DMS153 (cell line): ENCODE data around the gene CHST1.

ENCODE experiments used
- DNase-seq: peaks from one replicate; lab custom pipeline; 2025; lab: John Stamatoyannopoulos, UW

Gene CHST1

DNA sequence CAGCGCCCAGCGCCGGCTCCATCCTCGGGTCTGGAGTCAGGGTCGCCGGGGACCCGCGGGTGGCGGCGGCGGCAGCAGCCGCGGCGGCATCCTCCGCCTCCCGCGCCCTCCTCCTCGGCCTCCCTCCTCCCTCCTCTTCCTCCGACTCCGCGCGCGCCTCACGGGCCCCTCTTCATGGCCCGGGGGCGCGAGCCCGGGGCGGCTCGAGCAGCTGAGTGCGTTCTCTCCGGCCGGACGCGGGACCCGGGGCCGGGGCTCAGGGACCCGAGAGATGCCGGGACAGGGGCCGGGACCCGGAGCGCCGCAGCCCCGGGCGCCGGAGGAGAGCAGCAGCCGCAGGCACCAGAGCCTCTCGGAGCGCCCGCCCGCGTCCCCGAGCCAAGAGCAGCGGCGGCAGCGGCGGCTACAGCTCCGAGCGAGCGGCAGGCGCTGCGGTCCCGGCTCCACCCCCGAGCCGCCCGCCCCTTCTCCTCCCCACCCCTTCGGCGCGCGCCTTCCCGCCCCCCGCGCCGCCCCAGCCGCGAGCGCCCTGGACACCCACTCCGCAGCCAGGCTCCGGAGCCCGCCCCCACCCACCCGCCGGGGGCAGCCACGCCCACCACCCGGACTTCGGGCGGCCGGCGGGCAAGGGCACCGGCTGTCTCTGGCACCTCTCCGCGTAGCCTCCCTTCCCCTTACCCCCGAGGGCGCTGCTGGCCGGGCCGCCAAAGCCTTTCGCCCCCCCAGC is at the start of gene CHST1:
TSS of gene CHST1 (minus strand) at position 417 of the 727 bp plus-strand sequence. CDS start 14,699 bp downstream, outside the sequence.
- DNase-seq: peak; percentile 13

GRCh38 chr11:45713573-45713972 is 48.2 kb upstream of the CHST1 start:
- no peak for DNase-seq

DNA sequence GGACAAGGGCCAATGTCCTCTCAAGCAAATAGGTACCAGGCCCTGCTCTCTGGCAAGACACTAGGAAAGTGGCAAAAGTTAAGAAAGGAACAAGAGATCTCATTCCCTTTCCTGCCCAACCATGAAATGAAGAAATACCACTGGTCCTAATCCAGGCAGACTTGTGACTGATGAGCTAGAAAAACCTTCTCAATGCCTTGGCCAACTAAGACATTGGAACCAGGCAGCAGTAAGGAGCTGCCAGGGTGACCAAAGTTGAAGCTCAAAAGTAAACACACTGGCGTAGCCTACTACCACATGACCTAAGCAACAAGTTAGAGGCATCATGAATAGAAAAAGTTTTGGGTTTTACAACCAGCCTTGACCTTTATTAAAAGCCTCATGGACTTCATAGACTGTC is 45.1 kb upstream of the CHST1 start:
- no peak for DNase-seq

DNA sequence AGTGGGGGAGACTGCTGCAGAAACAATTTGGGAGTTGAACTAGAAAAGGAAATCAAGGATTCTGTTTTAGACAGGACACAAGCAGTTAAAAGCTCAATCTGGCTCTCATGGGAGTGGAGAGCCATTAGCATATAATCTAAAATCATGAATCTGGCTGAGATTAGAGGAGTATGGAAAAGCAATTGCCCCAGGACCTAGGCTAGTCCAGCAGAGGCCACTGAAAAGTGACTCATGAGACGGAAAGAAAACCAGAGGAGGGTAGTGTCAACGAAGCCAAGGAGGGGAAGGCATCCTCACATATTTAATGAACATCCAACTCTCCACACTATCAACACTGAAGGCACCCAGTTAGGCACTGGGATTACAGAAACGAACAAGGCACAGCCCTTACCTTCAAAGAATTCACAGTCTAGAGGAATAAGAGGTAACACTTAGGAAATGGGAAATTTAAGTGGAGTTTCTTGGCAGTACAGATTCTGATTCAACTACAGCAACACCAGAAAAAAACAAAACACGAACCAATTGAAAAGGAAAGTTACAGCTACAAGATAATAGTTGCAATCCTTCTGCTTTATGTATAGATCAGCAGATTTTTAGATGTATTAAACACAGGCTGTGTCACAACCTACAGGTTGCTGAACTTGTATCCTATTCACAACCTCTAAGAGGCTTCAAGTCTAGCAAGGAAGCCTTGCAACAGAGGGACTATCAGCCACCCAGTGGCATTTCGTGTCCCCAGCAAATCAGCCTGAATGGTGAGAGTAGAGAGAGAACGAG is 43.7 kb upstream of the CHST1 start:
- no peak for DNase-seq

- DNase-seq: no peak
Measured at GRCh38 chr11:45704635-45705034, 39.2 kb upstream of the CHST1 start.

- DNase-seq: no peak
Measured at GRCh38 chr11:45704133-45704532, 38.7 kb upstream of the CHST1 start.

- DNase-seq: no peak
Measured at GRCh38 chr11:45702511-45702910, 37.1 kb upstream of the CHST1 start.

DNA sequence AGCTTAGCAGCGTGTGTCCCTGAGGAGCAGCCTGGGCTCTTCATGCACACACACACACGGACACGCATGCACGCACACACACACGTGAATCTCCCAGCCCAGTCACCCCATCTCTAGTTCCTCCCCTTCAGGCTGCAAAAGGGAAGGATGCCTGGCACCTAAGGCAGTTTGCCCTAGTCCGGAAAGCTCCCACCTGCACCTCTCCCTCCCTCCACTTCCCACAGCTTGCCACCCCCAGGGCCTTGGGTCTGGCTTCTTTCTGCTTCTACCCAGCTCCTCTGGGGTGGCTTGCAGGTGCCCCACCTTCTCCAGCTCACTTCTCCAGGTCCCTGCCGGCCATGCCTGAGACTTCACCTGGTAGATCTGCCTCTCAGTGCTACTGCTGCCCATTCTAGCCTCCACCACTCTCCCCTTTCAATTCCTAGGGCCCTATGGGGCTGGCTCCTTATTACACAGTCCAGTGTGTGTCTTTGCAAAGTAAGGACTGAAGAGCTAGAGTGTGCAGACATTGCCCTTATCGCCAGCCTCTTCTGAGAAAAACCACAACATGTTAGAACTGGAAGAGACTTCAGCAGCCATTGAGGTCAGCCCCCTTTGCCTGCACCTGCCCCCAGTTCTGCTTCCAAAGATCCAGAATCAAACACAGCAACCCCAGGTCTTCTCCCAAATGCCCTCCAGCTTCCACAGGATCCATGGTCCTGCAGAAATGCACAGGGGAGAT is 33.5 kb upstream of the CHST1 start:
- no peak for DNase-seq

- DNase-seq: no peak
Measured at GRCh38 chr11:45692808-45693453, 27.5 kb upstream of the CHST1 start.

DNA sequence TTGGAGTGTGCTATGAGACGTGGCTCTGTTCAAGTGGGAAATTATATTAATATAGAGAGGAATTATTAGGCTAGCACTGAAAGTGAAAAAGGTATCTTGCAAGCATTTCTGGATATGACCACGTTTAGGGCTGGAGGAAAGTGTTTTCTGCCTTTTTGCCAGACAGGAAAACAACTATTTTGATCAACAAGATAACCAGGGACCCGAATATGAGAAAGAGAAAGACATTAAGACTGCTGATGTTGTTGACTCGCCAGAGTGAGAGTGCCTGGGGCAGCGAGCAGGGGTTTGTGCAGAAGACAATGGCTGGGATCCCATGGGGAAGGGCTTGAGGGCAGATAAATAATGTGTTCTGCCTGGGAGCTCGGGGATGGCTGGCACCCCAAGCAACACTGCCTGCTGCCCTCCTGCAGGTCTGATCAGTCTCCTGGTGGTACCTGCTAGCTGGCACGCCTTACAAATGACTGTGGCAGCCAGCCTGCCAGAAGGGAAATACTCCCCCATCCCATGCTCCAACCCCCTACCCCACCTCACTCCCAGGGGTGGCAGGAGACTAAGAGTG is 23.1 kb upstream of the CHST1 start:
- no peak for DNase-seq

GRCh38 chr11:45687836-45688235 is 22.4 kb upstream of the CHST1 start:
- DNase-seq: no peak

- DNase-seq: no peak
Measured at GRCh38 chr11:45685964-45686537, 20.6 kb upstream of the CHST1 start.

DNA sequence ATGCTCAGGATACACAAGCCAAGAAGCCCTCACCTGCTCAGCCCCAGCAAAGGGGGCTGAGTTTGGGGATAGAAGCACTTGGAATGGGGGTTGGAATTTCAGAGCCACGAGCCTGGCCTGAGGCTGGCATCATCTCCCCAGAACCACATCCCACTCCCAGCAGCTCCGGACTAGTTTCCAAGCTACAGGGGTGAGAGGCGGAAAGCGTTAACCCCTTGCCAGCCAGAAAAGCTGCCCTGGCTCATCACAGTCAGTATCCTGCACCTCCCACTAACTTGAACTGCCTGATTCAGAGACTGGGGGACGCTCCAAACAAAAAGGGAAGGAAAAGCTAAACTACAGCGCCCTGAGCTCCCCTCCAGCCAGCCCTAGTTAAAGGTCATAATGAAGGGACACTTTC is 19.0 kb upstream of the CHST1 start:
- DNase-seq: no peak

GRCh38 chr11:45683271-45684058 is 18.0 kb upstream of the CHST1 start:
- DNase-seq: no peak

DNA sequence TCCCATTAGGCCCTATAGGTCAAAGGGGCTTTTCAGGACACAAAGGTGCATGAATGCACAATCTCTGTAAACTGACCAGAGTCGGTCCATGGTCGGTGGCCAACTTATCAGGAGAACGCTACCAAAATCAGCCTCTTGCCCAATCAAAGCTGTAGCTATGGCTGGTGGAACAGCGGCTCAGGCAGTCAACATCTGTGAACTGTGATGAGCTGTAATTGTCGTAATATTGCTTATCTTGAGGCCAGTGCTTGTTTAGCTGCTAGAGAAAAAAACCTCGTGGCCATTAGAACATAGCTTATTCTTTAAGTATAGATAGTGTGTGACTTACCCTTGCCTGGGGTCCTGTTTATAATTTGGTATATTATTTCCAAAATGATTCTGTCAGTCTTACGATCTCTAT is 14.4 kb upstream of the CHST1 start:
- DNase-seq: no peak

GRCh38 chr11:45678976-45679375 is 13.6 kb upstream of the CHST1 start:
- no peak for DNase-seq

GRCh38 chr11:45677770-45678512 is 12.5 kb upstream of the CHST1 start:
- no peak for DNase-seq

DNA sequence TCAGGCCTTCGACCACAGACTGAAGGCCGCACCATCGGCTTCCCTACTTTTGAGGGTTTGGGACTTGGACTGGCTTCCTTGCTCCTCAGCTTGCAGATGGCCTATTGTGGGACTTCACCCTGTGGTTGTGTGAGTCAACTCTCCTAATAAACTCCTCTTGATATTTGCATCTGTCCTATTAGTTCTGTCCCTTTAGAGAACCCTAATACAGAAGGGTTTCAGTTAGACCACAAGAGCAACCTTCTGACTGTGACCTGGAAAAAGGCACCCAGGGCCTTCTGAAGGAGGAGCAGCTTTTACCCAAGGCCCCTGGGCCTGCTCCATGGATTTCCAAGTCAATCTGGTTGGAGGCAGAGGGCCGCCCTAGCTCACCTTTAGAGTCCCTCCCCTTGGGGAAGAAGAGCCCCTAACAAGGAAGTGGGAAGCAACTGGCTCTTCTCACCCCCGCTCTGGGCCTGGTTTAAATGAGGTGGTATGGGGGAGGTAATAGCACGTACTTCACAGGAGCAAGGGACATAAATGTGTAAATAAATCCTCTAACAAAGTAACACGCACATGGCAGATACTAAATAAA is 11.2 kb upstream of the CHST1 start:
- no peak for DNase-seq

GRCh38 chr11:45675646-45676045 is 10.2 kb upstream of the CHST1 start:
- DNase-seq: no peak
